Neural cell (in vitro differentiated cells): ENCODE measurements around the gene IL24. TPM values are rescaled to one million over a fixed set of nuclear protein-coding genes. Genes with fewer than 3 reads are reported as not detected.
"Not testable (repeated sequence)": the region's sequence is repeated elsewhere in the genome, so short reads cannot be mapped to it uniquely, and the experiment has no call there.

Experiments used
- H2AFZ ChIP-seq: fragments of 200-600, 300-800 bp; sonication (generic), shearing (Covaris generic); 2 replicates; pipeline ENCODE4 v1.6.0; 2014; ENCODE audit warnings: low read depth, mild to moderate bottlenecking, antibody characterized with exemption, low read length, moderate library complexity
- H3F3A ChIP-seq: fragments of 200-600 bp; shearing (Covaris generic); 2 replicates; pipeline ENCODE4 v1.6.1; 2016; ENCODE audit warnings: mild to moderate bottlenecking, moderate library complexity, mixed read lengths, antibody characterized with exemption, low read length; ENCODE audit not compliant: insufficient read depth, poor library complexity, severe bottlenecking
- H3K27ac ChIP-seq: fragments of 200-600, 300-800 bp; sonication (generic), shearing (Covaris generic); 2 replicates; pipeline ENCODE4 v1.5.1; 2014; ENCODE audit warnings: mild to moderate bottlenecking, low read length, moderate library complexity
- H3K27me3 ChIP-seq: fragments of 300-800, 200-600 bp; sonication (generic), shearing (Covaris generic); 2 replicates; pipeline ENCODE4 v1.6.0; 2014; ENCODE audit warnings: mild to moderate bottlenecking, low read depth, low read length, moderate library complexity; ENCODE audit not compliant: insufficient read depth
- H3K36me3 ChIP-seq: fragments of 300-800, 200-600 bp; sonication (generic), shearing (Covaris generic); 2 replicates; pipeline ENCODE4 v1.5.1; 2014; ENCODE audit warnings: mild to moderate bottlenecking, antibody characterized with exemption, low read length, moderate library complexity; ENCODE audit not compliant: insufficient read depth
- H3K4me2 ChIP-seq: fragments of 300-800, 200-600 bp; sonication (generic), shearing (Covaris generic); 2 replicates; pipeline ENCODE4 v1.6.0; 2014; ENCODE audit warnings: mild to moderate bottlenecking, low read length
- H3K4me3 ChIP-seq: fragments of 300-800, 200-600 bp; sonication (generic), shearing (Covaris generic); 2 replicates; pipeline ENCODE4 v1.5.1; 2014; ENCODE audit warnings: mild to moderate bottlenecking, low read length, moderate library complexity
- H3K79me2 ChIP-seq: fragments of 200-600 bp; shearing (Covaris generic); replicated peaks from 2 replicates; pipeline ENCODE4 v1.6.0; 2014; ENCODE audit warnings: mild to moderate bottlenecking, low read length, moderate library complexity; ENCODE audit not compliant: insufficient read depth
- H3K9ac ChIP-seq: fragments of 300-800, 200-600 bp; sonication (generic), shearing (Covaris generic); 2 replicates; pipeline ENCODE4 v1.6.1; 2016; ENCODE audit warnings: mild to moderate bottlenecking, low read length, mixed read lengths
- H3K9me2 ChIP-seq: fragments of 200-600 bp; shearing (Covaris generic); 2 replicates; pipeline ENCODE4 v1.6.1; 2016; ENCODE audit warnings: mild to moderate bottlenecking, low read length, mixed read lengths; ENCODE audit not compliant: insufficient read depth
- H3K9me3 ChIP-seq: fragments of 200-600, 300-800 bp; sonication (generic), shearing (Covaris generic); 2 replicates; pipeline ENCODE4 v1.6.1; 2016; ENCODE audit warnings: mild to moderate bottlenecking, mixed run types, low read length, moderate library complexity, mixed read lengths
- H4K20me1 ChIP-seq: fragments of 200-600 bp; shearing (Covaris generic); 2 replicates; pipeline ENCODE4 v1.6.1; 2016; ENCODE audit warnings: mild to moderate bottlenecking, mixed run types; ENCODE audit not compliant: insufficient read depth
- CTCF ChIP-seq: fragments of 450-650 bp; IDR thresholded peaks from 2 replicates; pipeline ENCODE4 v1.5.1; 2014; ENCODE audit warnings: antibody characterized with exemption, mild to moderate bottlenecking, moderate library complexity; ENCODE audit not compliant: poor library complexity, severe bottlenecking
- EP300 ChIP-seq: fragments of 450-650 bp; conservative IDR thresholded peaks from 2 replicates; pipeline ENCODE4 v1.6.1; 2014; ENCODE audit warnings: antibody characterized with exemption, mild to moderate bottlenecking, moderate library complexity; ENCODE audit not compliant: poor library complexity, severe bottlenecking
- EZH2 ChIP-seq: fragments of 200-600, 300-800 bp; shearing (Covaris generic), sonication (generic); IDR thresholded peaks from 2 replicates; pipeline ENCODE4 v1.6.1; 2014; ENCODE audit warnings: antibody characterized with exemption, low read length, borderline replicate concordance, mild to moderate bottlenecking; ENCODE audit not compliant: insufficient read depth, poor library complexity, severe bottlenecking
- MXI1 ChIP-seq: fragments of 450-650 bp; conservative IDR thresholded peaks from 2 replicates; pipeline ENCODE4 v1.6.1; 2014; ENCODE audit warnings: antibody characterized with exemption, mild to moderate bottlenecking; ENCODE audit not compliant: poor library complexity, severe bottlenecking
- POLR2AphosphoS5 ChIP-seq: IDR thresholded peaks from 2 replicates; pipeline ENCODE4 v1.6.1; 2012
- RAD21 ChIP-seq: fragments of 450-650 bp; conservative IDR thresholded peaks from 2 replicates; pipeline ENCODE4 v1.6.1; 2014; ENCODE audit warnings: antibody characterized with exemption, mild to moderate bottlenecking, moderate library complexity
- REST ChIP-seq: IDR thresholded peaks from 2 replicates; pipeline ENCODE4 v1.6.1; 2012; ENCODE audit warnings: borderline replicate concordance
- SMC3 ChIP-seq: fragments of 450-650 bp; conservative IDR thresholded peaks from 2 replicates; pipeline ENCODE4 v1.6.1; 2014; ENCODE audit warnings: antibody characterized with exemption, mild to moderate bottlenecking, moderate library complexity; ENCODE audit not compliant: poor library complexity
- TAF1 ChIP-seq: IDR thresholded peaks from 2 replicates; pipeline ENCODE4 v1.6.1; 2012; ENCODE audit warnings: low read depth
- polyA plus RNA-seq: library from polyadenylated mRNA; depleted of rRNA; stranded (reverse); fragments of >200 nt; gene quantifications from 2 replicates; pipeline ENCODE4 v1.2.3, GENCODE V29; 2014

IL24 gene
- polyA plus RNA-seq, 1 donor from 2014 or later = not detected

GRCh38 chr1:206923009-206923960 is 26.0 kb downstream of the IL24 start:
- H3K27me3 ChIP-seq = no peaks in the 10 kb centered on the region
- H3K79me2 ChIP-seq = no peaks in the 10 kb centered on the region
- H4K20me1 ChIP-seq = no peaks in the 10 kb centered on the region
- no peaks in the 10 kb centered on the region for H3F3A ChIP-seq
- no peak overlapping the region for H2AFZ ChIP-seq
- H3K27ac ChIP-seq = no peak overlapping the region
- no peak overlapping the region for H3K4me3 ChIP-seq
- no peak overlapping the region for H3K4me2 ChIP-seq
- TF ChIP-seq SMC3 = no peak
- TF ChIP-seq CTCF = no peak
- no peak for TF ChIP-seq POLR2AphosphoS5
- no peak for TF ChIP-seq EP300
- TF ChIP-seq EZH2 = no peak
- TF ChIP-seq REST = no peak
- TF ChIP-seq RAD21 = no peak
- TF ChIP-seq MXI1 = no peak
- TF ChIP-seq TAF1 = no peak
- H3K36me3 ChIP-seq = no peaks in the 10 kb centered on the region
- H3K9ac ChIP-seq = no peak overlapping the region
- H3K9me3 ChIP-seq = no peaks in the 10 kb centered on the region
- H3K9me2 ChIP-seq = no peaks in the 10 kb centered on the region

- not testable (repeated sequence) for H3K9ac ChIP-seq, H3K9me2 ChIP-seq, H3K4me2 ChIP-seq, H3K27me3 ChIP-seq, H3F3A ChIP-seq, H4K20me1 ChIP-seq, H2AFZ ChIP-seq, H3K36me3 ChIP-seq, H3K9me3 ChIP-seq, H3K79me2 ChIP-seq, H3K27ac ChIP-seq, H3K4me3 ChIP-seq
Observed at GRCh38 chr1:206923961-206924557, 26.8 kb downstream of the IL24 start.
